ENCODE measurements around the gene COA8. TPM values are rescaled to one million over a fixed set of nuclear protein-coding genes. Genes with fewer than 3 reads are reported as not detected.

The COA8 gene
- total RNA-seq, 4 donors from 2014 or later, result 26.8 to 46.1 (median 37.6) TPM

DNA sequence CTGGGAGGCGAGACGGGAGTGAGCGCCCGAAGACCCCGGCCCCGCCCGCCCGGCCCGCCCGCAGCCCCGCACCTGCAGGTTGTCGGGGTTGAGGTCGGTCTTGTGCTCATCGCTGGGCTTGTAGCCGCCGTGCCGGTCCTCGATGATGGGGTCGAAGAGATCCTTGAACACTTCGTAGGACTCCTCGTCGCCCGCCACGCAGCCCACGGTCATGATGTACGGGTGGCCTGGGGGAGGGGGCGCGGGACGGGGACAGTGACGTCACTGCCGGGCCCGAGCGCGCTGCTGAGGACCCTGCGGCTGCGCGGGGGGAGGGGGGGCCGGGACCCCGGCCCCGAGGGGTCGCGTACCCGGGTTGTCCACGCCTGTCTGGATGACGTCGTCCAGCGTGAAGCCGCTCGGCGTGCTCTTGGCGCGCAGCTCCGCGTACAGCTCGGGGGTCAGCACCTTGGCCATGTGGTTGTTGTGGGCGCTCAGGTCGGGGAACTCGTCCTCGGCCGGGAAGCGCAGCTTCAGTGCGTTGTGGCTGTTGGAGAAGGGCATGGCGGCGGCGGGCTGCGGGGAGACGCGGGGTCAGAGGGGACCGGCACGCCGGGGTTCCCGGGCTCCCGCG is 40.7 kb upstream of the COA8 start:
- Histone ChIP-seq H3K27me3 (peaks cover 0 to 9% (median 4%) of the 10 kb centered on the region in 4 donors), H3K27ac (replicated peaks in 1 of 4) (peak overlapping the region; percentile 96 to 98 (median 97)), H3K4me1 (peaks cover 59 to 82% (median 74%) of the 10 kb centered on the region in 4 donors), H3K4me3 (peak overlapping the region; percentile 80 to 91 (median 85)), H3K9me3 (no peaks in the 10 kb centered on the region), H3K36me3 (peaks cover 3 to 19% (median 12%) of the 10 kb centered on the region in 4 donors)
- 0% methylated on average over 3 of the region's 74 CpGs for WGBS
- intact Hi-C loops (cut with DNase I), result no loop called here
- TF ChIP-seq POLR2AphosphoS5 (IDR thresholded peaks at IDR 0.05) (peak in 1 of 2 donors; percentile 12), EP300 (IDR thresholded peaks at IDR 0.05) (no peak), POLR2A (IDR thresholded peaks at IDR 0.05; ENCODE audit: low read depth) (no peak)
- TF ChIP-seq, protein P1, sequence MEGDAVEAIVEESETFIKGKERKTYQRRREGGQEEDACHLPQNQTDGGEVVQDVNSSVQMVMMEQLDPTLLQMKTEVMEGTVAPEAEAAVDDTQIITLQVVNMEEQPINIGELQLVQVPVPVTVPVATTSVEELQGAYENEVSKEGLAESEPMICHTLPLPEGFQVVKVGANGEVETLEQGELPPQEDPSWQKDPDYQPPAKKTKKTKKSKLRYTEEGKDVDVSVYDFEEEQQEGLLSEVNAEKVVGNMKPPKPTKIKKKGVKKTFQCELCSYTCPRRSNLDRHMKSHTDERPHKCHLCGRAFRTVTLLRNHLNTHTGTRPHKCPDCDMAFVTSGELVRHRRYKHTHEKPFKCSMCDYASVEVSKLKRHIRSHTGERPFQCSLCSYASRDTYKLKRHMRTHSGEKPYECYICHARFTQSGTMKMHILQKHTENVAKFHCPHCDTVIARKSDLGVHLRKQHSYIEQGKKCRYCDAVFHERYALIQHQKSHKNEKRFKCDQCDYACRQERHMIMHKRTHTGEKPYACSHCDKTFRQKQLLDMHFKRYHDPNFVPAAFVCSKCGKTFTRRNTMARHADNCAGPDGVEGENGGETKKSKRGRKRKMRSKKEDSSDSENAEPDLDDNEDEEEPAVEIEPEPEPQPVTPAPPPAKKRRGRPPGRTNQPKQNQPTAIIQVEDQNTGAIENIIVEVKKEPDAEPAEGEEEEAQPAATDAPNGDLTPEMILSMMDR (IDR thresholded peaks at IDR 0.05), result no peak
- DNase-seq (ENCODE audit: extremely low spot score), result no peak

DNA sequence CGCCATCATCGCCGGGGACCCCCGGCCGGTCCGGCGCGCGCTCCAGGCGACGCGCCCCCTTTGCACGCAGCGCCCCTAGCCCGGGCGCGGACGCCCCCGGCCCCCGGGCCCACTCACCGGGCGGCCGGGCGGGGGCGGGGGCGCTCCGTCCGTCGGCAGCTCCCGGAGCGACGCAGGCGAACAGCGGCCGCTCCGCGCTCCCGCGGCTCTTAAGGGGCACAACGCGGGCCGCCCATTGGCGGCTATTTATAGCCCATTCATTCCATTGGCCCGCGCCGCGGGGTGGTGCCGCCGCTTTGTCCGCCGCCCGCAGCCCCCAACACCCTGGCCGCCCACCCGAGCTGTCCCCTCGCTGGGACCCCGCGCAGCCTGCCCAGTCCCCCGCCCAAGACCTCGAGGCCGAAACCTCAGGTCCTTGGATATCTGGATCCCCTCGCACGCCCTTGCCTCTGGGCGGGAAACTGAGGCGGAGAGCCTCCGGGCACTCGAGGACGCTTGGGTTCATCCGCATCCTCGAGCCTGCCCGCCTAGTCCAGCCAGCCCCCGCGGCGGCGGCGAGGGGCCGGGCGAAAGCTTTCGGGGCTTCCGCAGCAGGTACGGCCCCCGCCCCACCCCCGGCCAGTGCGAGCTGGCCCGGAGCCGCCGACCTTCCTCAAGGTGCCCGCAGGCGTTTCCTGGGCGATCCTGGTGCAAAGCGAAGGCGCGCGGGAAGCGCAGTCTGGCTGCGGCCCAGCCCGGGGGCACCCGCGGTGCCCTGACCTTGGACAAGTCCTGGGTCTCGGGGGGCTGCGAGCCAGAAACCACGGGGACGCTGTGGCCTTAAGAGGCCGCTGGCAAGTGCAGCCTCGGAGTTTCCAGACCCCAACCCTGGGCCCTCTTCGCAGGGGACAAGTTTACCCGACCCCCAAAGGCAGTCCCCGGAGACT is 39.8 kb upstream of the COA8 start, which contains the start of gene CKB:
TSS of gene CKB (minus strand) at position 182 of the 926 bp plus-strand sequence. CDS start 337 bp downstream, outside the sequence.
- intact Hi-C loops (cut with DNase I), result no loop called here
- Histone ChIP-seq H3K9me3 (no peaks in the 10 kb centered on the region), H3K4me1 (peaks cover 62 to 84% (median 78%) of the 10 kb centered on the region in 4 donors), H3K27ac (replicated peaks in 1 of 4) (peak within 1 kb of the TSS; percentile 96 to 98 (median 97)), H3K4me3 (peak within 1 kb of the TSS; percentile 80 to 91 (median 85)), H3K27me3 (peaks cover 0 to 9% (median 4%) of the 10 kb centered on the region in 4 donors), H3K36me3 (peaks cover 3 to 19% (median 12%) of the 10 kb centered on the region in 4 donors)
- no peak for DNase-seq (ENCODE audit: extremely low spot score)
- WGBS, result 29% methylated on average over 9 of the region's 107 CpGs
- TF ChIP-seq, protein P1 (IDR thresholded peaks at IDR 0.05), result no peak
- no peak for TF ChIP-seq EP300 (IDR thresholded peaks at IDR 0.05)
- TF ChIP-seq POLR2AphosphoS5 (IDR thresholded peaks at IDR 0.05), result peak; percentile 80 to 93
- TF ChIP-seq POLR2A (IDR thresholded peaks at IDR 0.05; ENCODE audit: low read depth), result no peak

DNA sequence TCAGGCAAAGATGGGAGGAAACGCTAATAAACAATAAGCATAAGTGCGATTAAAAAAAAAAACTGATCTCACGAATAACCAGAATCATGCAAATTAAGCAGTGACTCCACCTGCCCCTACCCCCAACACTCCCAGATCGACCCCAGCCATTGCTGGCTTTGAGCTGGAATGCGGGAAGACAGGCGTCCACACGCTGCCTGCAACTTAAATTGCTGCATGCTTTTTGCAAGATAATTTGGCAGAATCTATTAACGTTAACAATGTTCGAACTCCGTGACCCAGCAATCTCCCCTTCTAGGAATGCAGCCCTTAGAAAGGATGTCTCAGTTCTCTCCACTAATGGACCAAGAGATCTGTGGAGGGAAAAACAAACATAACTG is 39.2 kb upstream of the COA8 start:
- H3K27ac ChIP-seq (replicated peaks in 1 of 4), result peak overlapping the region; percentile 78 to 97 (median 96)

More for the DNA sequence above, 39.2 kb upstream of the COA8 start:
- peaks cover 0 to 9% (median 4%) of the 10 kb centered on the region in 4 donors for H3K27me3 ChIP-seq
- no peak for DNase-seq (ENCODE audit: extremely low spot score)
- H3K4me3 ChIP-seq, result peak overlapping the region in 3 of 4 donors; percentile 80 to 88 (median 82)
- intact Hi-C loops (cut with DNase I), result no loop called here
- 60% methylated on average over 10 of the region's 10 CpGs for WGBS
- no peaks in the 10 kb centered on the region for H3K9me3 ChIP-seq
- H3K4me1 ChIP-seq, result peaks cover 62 to 84% (median 78%) of the 10 kb centered on the region in 4 donors
- peaks cover 3 to 19% (median 12%) of the 10 kb centered on the region in 4 donors for H3K36me3 ChIP-seq
- TF ChIP-seq EP300 (IDR thresholded peaks at IDR 0.05) (no peak), POLR2A (IDR thresholded peaks at IDR 0.05; ENCODE audit: low read depth) (no peak), POLR2AphosphoS5 (IDR thresholded peaks at IDR 0.05) (no peak)
- TF ChIP-seq, protein P1 (IDR thresholded peaks at IDR 0.05), result no peak
